ENCODE results near the gene PRRT1.

The PRRT1 gene

DNA sequence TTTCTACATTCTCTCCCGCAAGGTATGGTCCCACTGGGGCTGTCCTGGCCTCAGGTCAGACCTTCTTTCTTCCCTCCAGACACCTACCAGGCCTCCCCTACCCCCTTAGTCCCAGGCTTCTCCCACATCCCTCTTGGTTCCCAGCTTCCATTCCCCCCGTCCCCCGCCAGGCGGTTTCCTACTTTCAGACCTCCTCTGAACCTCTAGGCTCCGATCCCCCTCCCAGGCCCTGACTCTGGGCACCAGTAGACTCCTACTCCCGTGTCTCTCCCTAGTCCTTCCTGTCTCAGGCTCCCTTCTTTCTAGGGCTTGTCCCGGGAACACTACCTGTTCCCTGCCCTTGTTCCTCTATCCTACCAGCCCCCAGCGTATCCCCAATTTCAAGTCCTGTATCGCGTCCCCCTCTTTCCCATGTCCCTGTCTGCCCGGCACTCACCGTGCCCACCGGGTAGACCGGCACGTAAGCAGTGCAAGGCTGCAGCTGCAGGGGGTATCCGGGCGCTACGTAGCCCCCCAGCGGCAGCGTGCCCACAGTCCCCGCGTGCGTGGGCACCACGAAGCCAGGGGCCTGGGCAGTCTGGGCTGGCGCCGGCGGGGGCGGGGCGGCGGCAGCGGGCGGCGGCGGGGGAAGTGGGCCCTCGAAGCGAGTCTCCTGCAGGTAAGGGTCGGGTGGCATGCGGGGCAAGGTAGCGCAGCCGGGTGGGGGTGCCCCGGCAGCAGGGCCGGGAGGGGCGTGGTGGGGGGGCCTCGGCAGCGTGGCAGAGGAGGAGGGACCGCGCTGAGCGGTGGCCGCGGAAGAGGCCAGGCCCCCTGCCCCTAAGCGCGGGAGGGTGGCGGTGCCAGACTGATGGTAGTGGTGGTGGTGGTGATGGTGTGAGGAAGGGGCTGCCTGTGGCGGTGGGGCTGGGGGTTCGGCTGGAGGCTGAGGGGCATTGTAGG lies 1.5 kb downstream of the PRRT1 start:
- TF ChIP-seq, protein P1, sequence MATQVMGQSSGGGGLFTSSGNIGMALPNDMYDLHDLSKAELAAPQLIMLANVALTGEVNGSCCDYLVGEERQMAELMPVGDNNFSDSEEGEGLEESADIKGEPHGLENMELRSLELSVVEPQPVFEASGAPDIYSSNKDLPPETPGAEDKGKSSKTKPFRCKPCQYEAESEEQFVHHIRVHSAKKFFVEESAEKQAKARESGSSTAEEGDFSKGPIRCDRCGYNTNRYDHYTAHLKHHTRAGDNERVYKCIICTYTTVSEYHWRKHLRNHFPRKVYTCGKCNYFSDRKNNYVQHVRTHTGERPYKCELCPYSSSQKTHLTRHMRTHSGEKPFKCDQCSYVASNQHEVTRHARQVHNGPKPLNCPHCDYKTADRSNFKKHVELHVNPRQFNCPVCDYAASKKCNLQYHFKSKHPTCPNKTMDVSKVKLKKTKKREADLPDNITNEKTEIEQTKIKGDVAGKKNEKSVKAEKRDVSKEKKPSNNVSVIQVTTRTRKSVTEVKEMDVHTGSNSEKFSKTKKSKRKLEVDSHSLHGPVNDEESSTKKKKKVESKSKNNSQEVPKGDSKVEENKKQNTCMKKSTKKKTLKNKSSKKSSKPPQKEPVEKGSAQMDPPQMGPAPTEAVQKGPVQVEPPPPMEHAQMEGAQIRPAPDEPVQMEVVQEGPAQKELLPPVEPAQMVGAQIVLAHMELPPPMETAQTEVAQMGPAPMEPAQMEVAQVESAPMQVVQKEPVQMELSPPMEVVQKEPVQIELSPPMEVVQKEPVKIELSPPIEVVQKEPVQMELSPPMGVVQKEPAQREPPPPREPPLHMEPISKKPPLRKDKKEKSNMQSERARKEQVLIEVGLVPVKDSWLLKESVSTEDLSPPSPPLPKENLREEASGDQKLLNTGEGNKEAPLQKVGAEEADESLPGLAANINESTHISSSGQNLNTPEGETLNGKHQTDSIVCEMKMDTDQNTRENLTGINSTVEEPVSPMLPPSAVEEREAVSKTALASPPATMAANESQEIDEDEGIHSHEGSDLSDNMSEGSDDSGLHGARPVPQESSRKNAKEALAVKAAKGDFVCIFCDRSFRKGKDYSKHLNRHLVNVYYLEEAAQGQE (IDR thresholded peaks at IDR 0.05; ENCODE audit: low read depth): no peak
- TF ChIP-seq TEAD4 (IDR thresholded peaks at IDR 0.05) (no peak), MAX (IDR thresholded peaks at IDR 0.05) (no peak), USF1 (IDR thresholded peaks at IDR 0.05) (no peak), EP300 (IDR thresholded peaks at IDR 0.05; ENCODE audit: borderline replicate concordance) (no peak), TCF12 (IDR thresholded peaks at IDR 0.05; ENCODE audit: low read depth) (no peak), FOXM1 (IDR thresholded peaks at IDR 0.05; ENCODE audit: borderline replicate concordance, low read depth) (no peak), TAF1 (IDR thresholded peaks at IDR 0.05; ENCODE audit: low read depth) (no peak)

DNA sequence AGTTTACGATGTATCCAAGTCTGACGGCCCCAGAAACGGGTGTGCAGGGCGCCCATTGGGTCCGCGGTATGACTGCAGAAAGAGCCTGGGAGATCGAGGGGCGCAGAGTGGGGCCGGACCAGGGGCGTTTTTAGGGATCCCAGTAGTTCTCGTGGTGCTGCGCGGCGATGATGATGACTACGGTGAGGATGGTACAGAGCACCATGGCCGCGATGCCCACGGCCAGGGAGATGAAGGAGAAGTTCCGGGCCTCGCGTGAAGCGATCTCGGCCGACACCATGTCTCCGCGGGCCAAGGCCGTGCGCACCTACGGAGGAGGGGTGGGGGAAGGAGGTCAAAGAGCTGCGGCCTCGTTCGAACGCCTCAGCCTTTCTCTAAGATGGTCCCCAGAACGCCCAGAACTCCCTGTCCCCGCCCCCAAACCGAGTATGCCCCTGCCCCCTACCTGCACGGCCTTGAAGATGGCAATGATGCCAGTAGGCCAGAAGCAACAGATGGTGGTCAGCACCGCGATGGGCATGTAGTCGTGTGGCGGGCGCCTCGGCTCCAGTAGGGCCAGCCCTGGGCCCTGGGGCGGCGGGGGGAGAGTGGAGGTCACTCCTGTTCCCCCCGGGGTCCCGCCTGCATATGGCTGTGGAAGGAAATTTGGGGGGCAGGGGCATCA lies 2.5 kb downstream of the PRRT1 start:
- no peak for TF ChIP-seq TCF12 (IDR thresholded peaks at IDR 0.05; ENCODE audit: low read depth)
- TF ChIP-seq NFIC (IDR thresholded peaks at IDR 0.05): no peak
- no peak for TF ChIP-seq TAF1 (IDR thresholded peaks at IDR 0.05; ENCODE audit: low read depth)
- TF ChIP-seq FOXM1 (IDR thresholded peaks at IDR 0.05; ENCODE audit: borderline replicate concordance, low read depth): no peak
- no peak for TF ChIP-seq USF1 (IDR thresholded peaks at IDR 0.05)

DNA sequence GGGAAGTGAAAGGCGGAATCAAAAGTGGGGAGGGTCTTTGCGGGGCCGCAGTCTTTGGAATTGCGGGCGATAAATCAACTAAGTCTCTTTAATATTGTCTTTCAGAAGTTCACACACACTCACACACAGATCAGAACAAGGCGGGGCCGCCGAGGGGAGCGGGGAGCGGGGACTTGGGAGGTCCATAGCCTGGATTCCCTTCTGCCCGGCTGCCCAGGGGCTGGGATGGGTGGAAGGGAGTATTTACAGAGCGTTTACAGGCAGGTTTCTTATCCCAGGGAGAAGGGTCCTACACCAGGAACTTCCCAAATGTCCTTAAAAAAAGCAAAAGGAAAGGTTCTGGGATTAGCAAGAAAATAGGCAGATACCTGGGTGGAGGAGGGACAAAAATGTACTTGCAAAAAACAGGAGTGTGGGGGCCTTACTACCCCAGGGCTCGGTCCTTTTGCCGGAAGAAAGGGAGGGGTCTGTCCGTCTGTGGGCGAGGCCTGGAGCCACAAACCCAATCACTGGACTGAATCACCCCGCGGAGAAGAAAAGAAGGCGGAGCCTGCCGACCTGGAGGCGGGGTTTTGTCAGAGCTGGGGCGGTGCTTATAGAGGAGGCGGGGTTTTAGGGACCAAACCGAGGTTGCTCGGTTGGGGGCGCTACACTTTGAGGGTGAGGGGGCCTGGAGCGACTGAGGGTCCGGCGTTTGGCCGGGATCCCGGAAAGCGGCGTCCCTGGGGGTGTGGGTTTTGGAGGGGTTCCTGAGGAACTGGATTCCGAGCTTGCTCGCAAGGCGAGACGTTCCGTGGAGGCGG lies 3.2 kb downstream of the PRRT1 start:
- TF ChIP-seq EP300 (IDR thresholded peaks at IDR 0.05; ENCODE audit: borderline replicate concordance): no peak
- TF ChIP-seq TEAD4 (IDR thresholded peaks at IDR 0.05): no peak
- no peak for TF ChIP-seq FOXM1 (IDR thresholded peaks at IDR 0.05; ENCODE audit: borderline replicate concordance, low read depth)
- no peak for TF ChIP-seq RAD21 (IDR thresholded peaks at IDR 0.05; ENCODE audit: low read depth)
- no peak for TF ChIP-seq NFIC (IDR thresholded peaks at IDR 0.05)
- no peak for TF ChIP-seq MAX (IDR thresholded peaks at IDR 0.05)
- no peak for TF ChIP-seq CREB1 (IDR thresholded peaks at IDR 0.05; ENCODE audit: low read depth)
- no peak for TF ChIP-seq YY1 (IDR thresholded peaks at IDR 0.05; ENCODE audit: low read depth)
- TF ChIP-seq TAF1 (IDR thresholded peaks at IDR 0.05; ENCODE audit: low read depth): no peak
- TF ChIP-seq, protein P1 (IDR thresholded peaks at IDR 0.05; ENCODE audit: low read depth): no peak
- no peak for TF ChIP-seq CEBPB (IDR thresholded peaks at IDR 0.05)
- no peak for TF ChIP-seq ZBTB7A (IDR thresholded peaks at IDR 0.05; ENCODE audit: low read depth)
- TF ChIP-seq TCF12 (IDR thresholded peaks at IDR 0.05; ENCODE audit: low read depth): no peak
- TF ChIP-seq EGR1 (IDR thresholded peaks at IDR 0.05): no peak

- TF ChIP-seq MAX (IDR thresholded peaks at IDR 0.05) (no peak), TAF1 (IDR thresholded peaks at IDR 0.05; ENCODE audit: low read depth) (no peak), TCF12 (IDR thresholded peaks at IDR 0.05; ENCODE audit: low read depth) (no peak), YY1 (IDR thresholded peaks at IDR 0.05; ENCODE audit: low read depth) (no peak)
These were observed 4.2 kb downstream of the PRRT1 start for GRCh38 chr6:32147401-32148132.
